HEK293T (cell line): ENCODE measurements around the gene HOXA7.
A peak's percentile ranks its signal among the peaks of the same experiment; 100 is the strongest.

ENCODE experiments used
- CTCF ChIA-PET: fragments of 350-600 bp; formaldehyde crosslinking; extraction: SDS; loops from one replicate; lab custom pipeline; 2021; ENCODE audit warnings: antibody characterized with exemption, inconsistent platforms; lab: Yijun Ruan, JAX
- POLR2A ChIA-PET: fragments of 350-600 bp; formaldehyde crosslinking; extraction: SDS; loops from one replicate; lab custom pipeline; 2020; ENCODE audit warnings: antibody characterized with exemption, inconsistent platforms; lab: Yijun Ruan, JAX
- DNase-seq: peaks from one replicate; pipeline ENCODE4 v3.0.0; 2012; ENCODE audit warnings: mixed read lengths; ENCODE audit errors: extremely low spot score
- ARNT ChIP-seq: fragments of 450-650 bp; IDR thresholded peaks from 2 replicates; pipeline ENCODE4 v1.6.1; 2017; ENCODE audit warnings: mild to moderate bottlenecking
- BHLHE40 ChIP-seq: fragments of 450-650 bp; IDR thresholded peaks from 2 replicates; pipeline ENCODE4 v1.6.1; 2016; ENCODE audit warnings: mild to moderate bottlenecking, moderate library complexity, borderline replicate concordance
- CTBP1 ChIP-seq: fragments of 450-650 bp; IDR thresholded peaks from 2 replicates; pipeline ENCODE4 v1.6.1; 2016; ENCODE audit warnings: borderline replicate concordance
- ELF4 ChIP-seq: fragments of 450-650 bp; IDR thresholded peaks from 2 replicates; pipeline ENCODE4 v1.6.1; 2017; ENCODE audit warnings: antibody characterized with exemption
- FOXA1 ChIP-seq: fragments of 450-650 bp; IDR thresholded peaks from 2 replicates; pipeline ENCODE4 v1.6.1; 2016; ENCODE audit warnings: mild to moderate bottlenecking
- FOXK2 ChIP-seq: fragments of 450-650 bp; IDR thresholded peaks from 2 replicates; pipeline ENCODE4 v1.6.1; 2016; ENCODE audit warnings: mild to moderate bottlenecking
- FOXM1 ChIP-seq: fragments of 450-650 bp; IDR thresholded peaks from 2 replicates; pipeline ENCODE4 v1.6.1; 2017; ENCODE audit warnings: mild to moderate bottlenecking, borderline replicate concordance
- HDGF ChIP-seq: fragments of 450-650 bp; IDR thresholded peaks from 2 replicates; pipeline ENCODE4 v1.6.1; 2017; ENCODE audit warnings: antibody characterized with exemption, borderline replicate concordance
- L3MBTL2 ChIP-seq: fragments of 450-650 bp; conservative IDR thresholded peaks from 2 replicates; pipeline ENCODE4 v1.6.1; 2016; ENCODE audit warnings: mild to moderate bottlenecking
- LEF1 ChIP-seq: fragments of 450-650 bp; IDR thresholded peaks from 2 replicates; pipeline ENCODE4 v1.6.1; 2017; ENCODE audit warnings: mild to moderate bottlenecking, borderline replicate concordance
- NFRKB ChIP-seq: fragments of 450-650 bp; IDR thresholded peaks from 2 replicates; pipeline ENCODE4 v1.6.1; 2016; ENCODE audit warnings: mild to moderate bottlenecking, moderate library complexity
- SP1 ChIP-seq: fragments of 450-650 bp; IDR thresholded peaks from 2 replicates; pipeline ENCODE4 v1.6.1; 2017
- SUZ12 ChIP-seq: fragments of 450-650 bp; IDR thresholded peaks from 2 replicates; pipeline ENCODE4 v1.6.1; 2016; ENCODE audit warnings: mild to moderate bottlenecking
- TARDBP ChIP-seq: fragments of 450-650 bp; IDR thresholded peaks from 2 replicates; pipeline ENCODE4 v1.6.1; 2016
- ZNF384 ChIP-seq: fragments of 450-650 bp; IDR thresholded peaks from 2 replicates; pipeline ENCODE4 v1.6.1; 2016
- TF ChIP-seq, protein P1 (sequence below): fragments of 450-650 bp; IDR thresholded peaks from 2 replicates; pipeline ENCODE4 v1.6.1; 2016

The HOXA7 gene

DNA sequence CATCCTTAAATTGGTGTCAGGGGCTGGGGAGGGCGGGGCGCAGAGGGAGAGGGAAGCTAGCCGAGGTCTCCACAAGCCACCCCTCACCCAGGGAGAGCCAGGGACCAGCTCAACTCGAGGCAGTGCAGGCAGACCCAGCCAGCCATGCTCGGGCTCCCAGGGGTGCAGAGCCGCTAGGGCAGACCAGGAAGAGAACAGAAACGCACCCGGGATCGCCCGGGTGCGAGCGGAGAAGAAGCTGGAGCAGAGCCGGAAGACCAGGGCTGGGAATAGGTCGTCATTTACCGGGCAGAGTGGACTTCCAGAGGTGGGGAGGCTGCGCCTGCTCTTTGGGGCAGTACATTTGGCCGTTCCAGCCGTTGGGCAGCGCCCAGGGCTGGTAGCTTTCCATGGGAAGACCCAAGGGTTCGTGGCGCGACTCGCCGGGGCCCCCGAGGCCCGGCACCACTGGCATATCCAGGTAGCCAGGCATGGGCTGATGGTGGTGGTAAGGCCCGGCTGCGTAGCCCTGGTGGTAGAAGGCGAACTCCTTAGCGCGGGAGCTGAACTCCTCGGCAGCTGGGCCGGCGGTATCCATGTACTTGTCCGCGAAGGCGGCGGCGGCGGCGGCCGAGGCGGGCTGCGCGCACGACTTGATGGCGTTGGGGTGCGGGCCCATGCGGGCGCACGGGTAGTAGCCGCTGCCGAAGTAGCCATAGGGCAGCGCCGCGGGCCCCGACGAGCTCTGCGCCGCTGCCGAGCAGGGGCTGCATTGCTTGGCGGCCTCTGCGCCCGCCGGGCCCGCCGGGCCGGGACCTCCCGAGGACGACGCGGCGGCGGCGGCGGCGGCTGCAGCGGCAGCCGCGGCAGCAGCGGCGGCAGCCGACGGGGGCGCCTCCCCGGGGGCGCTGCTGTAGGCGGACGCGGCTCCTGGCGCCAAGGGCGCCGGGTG, 42.7 kb upstream of the HOXA7 start:
- TF ChIP-seq NFRKB = no peak
- TF ChIP-seq ARNT = no peak
- no peak for TF ChIP-seq CTBP1
- no peak for TF ChIP-seq FOXM1
- no peak for TF ChIP-seq FOXK2
- no peak for TF ChIP-seq ELF4
- no peak for TF ChIP-seq BHLHE40
- no peak for TF ChIP-seq LEF1
- no peak for TF ChIP-seq L3MBTL2
- no peak for TF ChIP-seq SP1
- CTCF ChIA-PET = interaction anchor here (0.8 to 2.0 kb wide), 6 partner anchors 9 to 576 kb away, joined by 3 to 7 read pairs (median 4); partner anchors contain the start of gene HOXA11
- POLR2A ChIA-PET = interaction anchor here (0.5 to 4.8 kb wide), 13 partner anchors 8 to 1001 kb away, joined by 3 to 48 read pairs (median 4); partner anchors contain the start of genes EVX1 and HOXA11
- no peak for DNase-seq

DNA sequence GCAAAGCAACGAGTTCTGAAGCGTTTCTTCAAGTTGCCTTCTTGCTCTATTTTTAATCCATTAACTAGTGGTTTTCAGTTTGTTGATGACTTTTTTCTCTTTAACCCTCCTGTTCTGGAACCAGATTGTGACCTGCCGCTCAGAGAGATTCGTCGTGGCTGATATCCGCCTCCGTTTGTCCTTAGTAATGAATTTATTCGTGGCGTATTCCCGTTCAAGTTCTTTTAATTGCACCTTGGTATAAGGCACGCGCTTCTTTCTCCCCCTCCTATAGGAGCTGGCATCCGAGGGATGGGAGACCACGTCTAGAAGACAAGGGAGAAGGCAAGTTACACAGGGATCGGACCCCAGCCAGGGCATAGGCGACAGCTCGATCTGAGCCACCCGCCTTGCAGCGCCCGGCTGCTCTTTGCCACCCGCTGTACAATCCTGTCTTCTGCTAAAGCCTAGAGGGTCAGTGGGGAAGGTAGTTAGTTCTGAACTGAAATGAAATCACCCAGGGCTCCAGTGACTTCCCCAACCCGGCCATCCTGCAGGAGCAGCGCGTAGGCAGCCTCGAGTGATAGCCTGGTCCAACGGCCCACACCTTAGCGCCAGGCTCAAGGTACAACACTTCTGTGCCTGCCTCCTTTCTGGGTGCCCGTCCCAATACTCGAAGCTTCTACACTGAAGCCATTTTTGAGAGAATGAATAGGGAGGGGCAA, 41.8 kb upstream of the HOXA7 start:
- ChIA-PET POLR2A (interaction anchor here (0.9 to 4.8 kb wide), 8 partner anchors 7 to 722 kb away, joined by 3 to 48 read pairs (median 4); partner anchors contain the start of genes EVX1 and HOXA11), CTCF (interaction anchor here (1.1 to 2.0 kb wide), 2 partner anchors 9 to 577 kb away, joined by 5 to 7 read pairs; no protein-coding TSS in a partner anchor)
- no peak for DNase-seq
- TF ChIP-seq FOXK2 (no peak), FOXA1 (no peak), CTBP1 (no peak), HDGF (no peak), SP1 (no peak), ARNT (no peak), ELF4 (no peak), L3MBTL2 (no peak), ZNF384 (no peak), SUZ12 (no peak), TARDBP (no peak), FOXM1 (no peak), LEF1 (no peak), NFRKB (no peak), BHLHE40 (no peak)
- TF ChIP-seq, protein P1, sequence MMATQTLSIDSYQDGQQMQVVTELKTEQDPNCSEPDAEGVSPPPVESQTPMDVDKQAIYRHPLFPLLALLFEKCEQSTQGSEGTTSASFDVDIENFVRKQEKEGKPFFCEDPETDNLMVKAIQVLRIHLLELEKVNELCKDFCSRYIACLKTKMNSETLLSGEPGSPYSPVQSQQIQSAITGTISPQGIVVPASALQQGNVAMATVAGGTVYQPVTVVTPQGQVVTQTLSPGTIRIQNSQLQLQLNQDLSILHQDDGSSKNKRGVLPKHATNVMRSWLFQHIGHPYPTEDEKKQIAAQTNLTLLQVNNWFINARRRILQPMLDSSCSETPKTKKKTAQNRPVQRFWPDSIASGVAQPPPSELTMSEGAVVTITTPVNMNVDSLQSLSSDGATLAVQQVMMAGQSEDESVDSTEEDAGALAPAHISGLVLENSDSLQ = no peak

DNA sequence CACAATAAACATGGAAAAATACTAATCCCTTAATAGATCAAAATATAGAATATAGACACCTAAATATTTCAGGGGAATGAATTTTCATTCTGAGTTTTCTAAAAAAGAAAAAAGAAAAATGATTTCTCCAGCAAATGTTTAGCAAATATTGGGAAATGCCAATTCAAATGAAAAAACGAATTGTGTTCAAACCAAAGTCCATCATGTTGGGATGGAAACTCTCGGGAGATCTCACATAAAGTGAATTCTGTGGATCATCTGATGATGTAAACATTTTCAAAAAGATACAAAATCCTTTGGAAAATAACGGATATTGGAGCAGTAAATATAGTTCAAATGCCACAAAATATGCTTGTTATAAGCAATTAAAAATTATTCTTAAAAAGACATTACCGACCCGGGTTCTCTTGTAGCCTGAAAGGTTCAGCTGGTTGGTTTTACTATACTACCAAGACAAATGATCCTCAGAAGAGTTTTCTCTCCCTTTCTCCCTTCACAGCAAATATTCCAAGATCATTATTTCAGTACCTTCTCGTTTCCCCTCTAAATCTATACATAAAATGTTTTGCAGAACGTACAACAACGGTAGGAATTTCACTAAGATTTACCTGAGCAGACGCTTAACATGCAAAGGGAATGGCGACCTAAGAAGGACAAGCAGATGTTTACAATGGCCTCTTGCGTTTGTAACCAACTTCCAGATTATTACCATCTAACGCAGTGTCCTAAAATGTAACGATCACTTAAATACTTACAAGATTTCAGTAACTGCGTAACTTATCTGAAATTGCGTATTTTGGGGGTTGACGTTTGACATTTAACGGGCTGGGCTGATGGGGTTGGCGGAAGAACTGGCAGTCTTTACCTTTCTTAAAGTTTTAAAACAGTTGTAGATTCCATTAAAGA, 40.9 kb upstream of the HOXA7 start:
- ChIA-PET POLR2A (interaction anchor here (1.0 to 4.8 kb wide), 3 partner anchors 10 to 723 kb away, joined by 3 to 48 read pairs (median 4); partner anchors contain the start of gene HOXA11), CTCF (interaction anchor here (2.0 kb wide), 1 partner anchor 577 kb away, joined by 7 read pairs; no protein-coding TSS in a partner anchor)
- TF ChIP-seq SUZ12 = no peak
- no peak for TF ChIP-seq SP1
- no peak for TF ChIP-seq ZNF384
- TF ChIP-seq LEF1 = no peak
- no peak for TF ChIP-seq FOXA1
- no peak for TF ChIP-seq ARNT
- TF ChIP-seq BHLHE40 = no peak
- TF ChIP-seq, protein P1 = no peak
- TF ChIP-seq HDGF = no peak
- DNase-seq = no peak

DNA sequence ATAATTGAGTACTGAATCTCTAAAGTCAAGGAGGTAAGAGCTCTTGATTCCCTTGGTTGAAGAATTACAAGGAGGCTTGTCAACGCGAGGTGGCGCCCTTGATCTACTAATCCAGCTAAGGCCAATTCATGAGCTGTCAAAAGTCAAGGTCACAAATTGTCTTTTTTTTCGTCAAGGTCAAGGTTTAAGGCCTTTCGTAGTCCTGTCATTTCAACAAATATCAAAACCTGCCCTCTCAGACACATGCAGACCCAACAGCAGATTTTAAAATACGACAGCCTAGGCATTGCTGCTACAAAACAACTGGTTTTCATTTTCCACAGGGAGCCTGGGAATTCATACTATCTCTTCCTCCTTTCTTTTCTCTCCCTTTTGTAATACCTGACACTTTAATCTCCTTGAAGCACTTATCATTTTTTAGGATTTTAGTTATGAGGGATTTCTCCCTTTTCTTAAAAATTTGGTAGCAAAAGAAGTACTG, 39.9 kb upstream of the HOXA7 start:
- POLR2A ChIA-PET = interaction anchor here (1.2 to 1.3 kb wide), 2 partner anchors 9 to 10 kb away, joined by 3 to 5 read pairs; no protein-coding TSS in a partner anchor
- DNase-seq = no peak
- CTCF ChIA-PET = interaction anchor here (0.6 to 2.1 kb wide), 18 partner anchors 9 to 881 kb away, joined by 3 to 11 read pairs (median 4); partner anchors contain the start of genes EVX1 and HOXA11

More for the DNA sequence above, 39.9 kb upstream of the HOXA7 start:
- no peak for TF ChIP-seq LEF1
- TF ChIP-seq TARDBP = no peak
- no peak for TF ChIP-seq NFRKB
- TF ChIP-seq ZNF384 = peak; percentile 52; the same call in 1 of the 2 replicates
- TF ChIP-seq BHLHE40 = no peak
- no peak for TF ChIP-seq ELF4
- TF ChIP-seq FOXA1 = no peak
- TF ChIP-seq FOXK2 = no peak
- TF ChIP-seq CTBP1 = no peak
- no peak for TF ChIP-seq SUZ12
- TF ChIP-seq FOXM1 = no peak
- TF ChIP-seq, protein P1 = peak; percentile 74
- no peak for TF ChIP-seq HDGF
